ENCODE measurements around the gene PPP1R1B.

Gene PPP1R1B

DNA sequence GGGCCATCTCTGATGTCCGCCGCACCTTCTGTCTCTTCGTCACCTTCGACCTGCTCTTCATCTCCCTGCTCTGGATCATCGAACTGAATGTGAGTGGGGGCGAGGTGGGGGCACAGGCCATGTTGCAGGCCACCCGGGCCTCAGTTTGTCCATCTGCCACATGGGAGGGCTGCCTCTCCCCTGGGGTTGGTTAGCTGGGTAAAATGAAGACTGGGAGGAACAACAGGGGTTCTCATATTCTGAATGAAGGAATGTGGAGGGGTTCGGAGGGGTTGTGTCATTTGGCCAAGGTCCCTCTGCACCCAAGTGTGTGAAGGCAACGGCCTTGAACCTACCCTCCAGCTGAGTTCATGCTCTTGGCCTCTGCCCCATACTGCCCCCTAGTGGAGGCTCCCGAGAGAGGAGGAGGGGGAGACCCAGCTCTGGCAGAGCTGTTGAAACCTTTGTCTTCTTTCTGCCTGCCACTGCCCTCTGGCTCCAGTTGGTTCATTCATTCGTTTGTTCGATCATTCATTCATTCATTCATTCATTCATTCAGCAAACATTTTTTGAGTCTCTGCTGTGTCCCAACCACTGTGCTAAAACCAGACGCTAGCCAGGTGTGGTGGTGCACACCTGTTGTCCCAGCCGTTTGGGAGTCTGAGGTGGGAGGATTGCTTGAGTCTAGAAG is 27.0 kb downstream of the PPP1R1B start:
- DNase-seq (ENCODE audit: low read depth), result peak; percentile 29

DNA sequence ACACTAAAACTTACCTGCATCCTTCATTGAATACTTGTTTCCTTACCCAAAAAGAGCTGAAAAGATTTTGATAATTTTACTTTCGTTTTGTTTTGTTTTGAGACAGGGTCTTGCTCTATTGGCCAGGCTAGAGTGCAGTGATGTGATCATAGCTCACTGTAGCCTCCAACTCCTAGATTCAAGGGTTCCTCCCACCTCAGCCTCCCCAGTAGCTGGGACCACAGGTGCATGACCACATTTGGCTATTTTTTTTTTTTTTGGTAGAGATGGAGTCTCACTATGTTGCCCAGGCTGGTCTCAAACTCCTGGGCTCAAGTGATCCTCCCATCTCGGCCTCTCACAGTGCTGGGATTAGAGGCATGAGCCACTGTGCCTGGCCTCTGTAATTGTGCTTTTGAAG is 28.4 kb downstream of the PPP1R1B start:
- DNase-seq (ENCODE audit: low read depth), result no peak

DNA sequence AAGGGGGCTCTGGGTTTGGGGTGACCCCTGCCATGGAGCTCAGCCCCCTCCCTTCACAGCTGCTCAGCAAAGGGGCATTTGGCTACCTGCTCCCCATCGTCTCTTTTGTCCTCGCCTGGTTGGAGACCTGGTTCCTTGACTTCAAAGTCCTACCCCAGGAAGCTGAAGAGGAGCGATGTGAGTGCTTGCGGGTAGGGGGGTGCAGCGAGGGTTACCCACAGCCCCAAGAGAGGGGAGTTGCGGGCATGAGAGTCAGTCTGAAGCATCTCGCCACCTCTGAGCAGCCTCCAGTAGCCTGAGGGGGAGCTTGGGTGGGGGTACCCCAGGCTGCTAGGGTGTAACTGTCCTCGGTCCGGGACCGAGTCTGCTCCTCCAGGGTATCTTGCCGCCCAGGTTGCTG is 31.6 kb downstream of the PPP1R1B start:
- no peak for DNase-seq (ENCODE audit: low read depth)

DNA sequence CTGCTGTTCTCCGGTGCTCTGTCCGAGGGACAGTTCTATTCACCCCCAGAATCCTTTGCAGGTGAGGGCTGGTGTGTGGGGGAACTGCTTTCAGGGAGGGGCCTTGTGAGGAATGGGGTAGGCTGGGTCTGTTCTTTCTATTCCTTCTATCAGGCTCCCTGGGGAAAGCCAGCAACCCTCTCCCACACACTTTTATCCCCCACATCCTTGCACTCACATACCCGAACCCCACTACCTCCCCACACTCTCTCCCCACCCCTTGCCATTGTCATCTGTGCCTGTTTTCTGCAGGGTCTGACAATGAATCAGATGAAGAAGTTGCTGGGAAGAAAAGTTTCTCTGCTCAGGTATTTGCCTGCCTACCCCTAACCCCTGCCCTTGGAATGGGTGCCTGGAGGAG is 32.0 kb downstream of the PPP1R1B start:
- no peak for DNase-seq (ENCODE audit: low read depth)

DNA sequence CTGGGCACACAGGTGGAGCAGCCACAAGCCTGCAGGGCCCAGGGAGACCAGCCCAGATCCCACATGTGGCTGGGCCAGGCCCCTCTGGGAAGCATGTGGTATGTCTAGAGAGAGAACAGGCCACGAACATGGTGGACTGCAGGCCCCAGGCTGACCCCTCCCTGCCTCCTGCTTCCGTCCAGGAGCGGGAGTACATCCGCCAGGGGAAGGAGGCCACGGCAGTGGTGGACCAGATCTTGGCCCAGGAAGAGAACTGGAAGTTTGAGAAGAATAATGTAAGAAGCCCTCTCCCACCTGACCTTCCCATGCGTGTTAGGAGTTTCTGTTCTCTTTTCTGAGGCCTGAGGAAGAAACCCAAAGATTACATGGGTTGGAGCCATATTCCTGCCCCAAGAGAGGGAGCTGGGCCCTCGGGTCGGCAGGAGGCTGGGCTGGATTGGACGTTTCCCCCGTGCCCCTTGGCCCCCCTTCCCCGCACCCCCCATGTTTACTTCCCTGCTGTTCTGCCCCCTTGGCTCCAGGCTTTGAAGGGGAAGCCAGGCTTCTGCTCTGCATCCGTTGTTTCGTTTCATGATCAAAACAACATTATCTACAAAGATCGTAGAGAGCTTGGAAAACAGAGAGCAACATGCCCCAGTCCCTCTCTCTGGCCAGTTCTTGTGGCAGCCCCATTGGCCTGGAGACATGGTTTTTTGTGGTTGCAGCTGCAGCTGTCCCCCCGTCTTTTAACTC is 32.7 kb downstream of the PPP1R1B start:
- no peak for DNase-seq (ENCODE audit: low read depth)

DNA sequence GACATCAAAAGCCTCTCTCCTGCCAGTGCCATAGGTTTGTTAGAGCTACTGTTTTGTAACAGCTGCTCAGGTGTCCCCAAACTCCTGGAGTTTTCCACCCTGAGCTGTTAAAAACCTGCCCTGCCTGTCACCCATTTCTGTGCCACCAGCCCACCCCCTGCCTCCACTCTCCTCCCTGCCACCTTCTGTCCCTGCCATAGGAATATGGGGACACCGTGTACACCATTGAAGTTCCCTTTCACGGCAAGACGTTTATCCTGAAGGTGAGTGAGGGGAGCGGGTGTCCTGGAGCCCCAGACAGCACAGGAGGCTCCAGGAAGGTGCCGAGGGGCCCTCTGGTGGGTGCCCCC is 33.2 kb downstream of the PPP1R1B start:
- DNase-seq (ENCODE audit: low read depth), result no peak

DNA sequence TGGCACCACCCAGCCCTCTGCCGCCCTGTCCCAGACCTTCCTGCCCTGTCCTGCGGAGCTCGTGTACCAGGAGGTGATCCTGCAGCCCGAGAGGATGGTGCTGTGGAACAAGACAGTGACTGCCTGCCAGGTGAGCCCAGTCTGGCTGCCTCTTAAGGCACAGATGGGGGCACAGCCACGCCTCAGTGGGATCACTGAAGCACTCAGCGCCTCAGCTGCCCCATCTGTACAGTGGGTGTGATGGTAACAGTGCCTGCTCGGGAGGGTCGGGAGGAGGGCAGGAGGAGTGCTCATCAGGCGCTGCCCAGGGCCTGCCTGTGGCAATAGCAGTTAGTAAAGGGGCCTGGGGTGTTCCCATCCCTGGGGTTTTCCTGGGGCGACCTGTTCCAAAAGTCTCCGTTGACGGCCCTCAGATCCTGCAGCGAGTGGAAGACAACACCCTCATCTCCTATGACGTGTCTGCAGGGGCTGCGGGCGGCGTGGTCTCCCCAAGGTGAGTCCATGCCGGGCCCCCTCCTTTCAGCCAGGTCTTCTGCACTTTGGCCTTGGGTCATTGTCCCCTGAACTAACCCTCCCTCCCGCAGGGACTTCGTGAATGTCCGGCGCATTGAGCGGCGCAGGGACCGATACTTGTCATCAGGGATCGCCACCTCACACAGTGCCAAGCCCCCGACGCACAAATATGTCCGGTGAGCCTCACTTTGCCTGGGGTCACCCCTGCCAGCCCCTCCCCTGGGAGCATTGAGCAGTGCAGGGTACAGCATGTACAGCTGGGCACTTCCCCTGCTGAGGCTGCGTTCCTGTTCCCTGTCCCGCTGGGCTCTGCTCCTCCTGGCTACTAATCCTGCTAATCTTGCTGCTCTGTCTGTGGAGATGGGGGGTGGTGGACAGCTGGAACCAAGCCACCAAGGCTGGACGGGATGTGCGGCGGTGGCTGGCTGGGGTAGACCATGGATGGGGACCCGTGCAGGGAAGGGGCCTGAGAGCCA is 33.9 kb downstream of the PPP1R1B start:
- DNase-seq (ENCODE audit: low read depth), result peak; percentile 22

DNA sequence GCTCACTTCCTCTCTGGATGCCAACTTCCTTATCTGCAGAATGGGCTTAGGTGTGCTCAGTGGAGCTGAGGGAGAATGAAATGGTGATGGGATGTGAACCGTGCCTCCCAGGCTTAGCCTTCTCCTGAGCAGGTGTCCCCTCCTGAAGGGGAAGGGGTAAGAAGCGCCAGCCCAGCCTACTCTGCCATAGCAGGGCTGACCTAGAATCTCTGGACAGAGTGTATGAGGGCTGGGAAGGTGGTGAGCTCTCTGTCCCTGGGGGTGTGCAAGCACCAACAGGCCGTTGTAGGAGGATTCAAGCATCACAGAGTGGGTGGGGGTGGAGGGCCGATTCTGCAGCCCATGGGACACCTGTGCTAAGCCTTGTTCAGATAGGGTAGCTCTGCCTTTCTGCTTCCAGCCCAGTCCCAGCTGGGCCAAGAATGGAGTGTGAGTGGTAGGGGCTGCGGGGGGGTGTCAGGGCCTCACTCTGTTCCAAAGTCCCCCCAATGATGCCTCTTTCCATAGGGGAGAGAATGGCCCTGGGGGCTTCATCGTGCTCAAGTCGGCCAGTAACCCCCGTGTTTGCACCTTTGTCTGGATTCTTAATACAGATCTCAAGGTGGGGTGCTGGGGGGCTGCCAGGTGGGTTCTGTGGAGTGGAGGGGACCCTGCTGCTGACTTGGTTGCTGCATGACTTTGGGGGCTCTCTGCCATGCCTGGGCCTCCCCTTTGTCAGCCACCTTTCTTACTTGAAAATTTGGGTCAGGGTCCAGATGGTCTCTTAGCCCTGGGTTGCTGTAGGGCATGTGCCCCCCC is 35.2 kb downstream of the PPP1R1B start:
- DNase-seq (ENCODE audit: low read depth), result no peak

DNA sequence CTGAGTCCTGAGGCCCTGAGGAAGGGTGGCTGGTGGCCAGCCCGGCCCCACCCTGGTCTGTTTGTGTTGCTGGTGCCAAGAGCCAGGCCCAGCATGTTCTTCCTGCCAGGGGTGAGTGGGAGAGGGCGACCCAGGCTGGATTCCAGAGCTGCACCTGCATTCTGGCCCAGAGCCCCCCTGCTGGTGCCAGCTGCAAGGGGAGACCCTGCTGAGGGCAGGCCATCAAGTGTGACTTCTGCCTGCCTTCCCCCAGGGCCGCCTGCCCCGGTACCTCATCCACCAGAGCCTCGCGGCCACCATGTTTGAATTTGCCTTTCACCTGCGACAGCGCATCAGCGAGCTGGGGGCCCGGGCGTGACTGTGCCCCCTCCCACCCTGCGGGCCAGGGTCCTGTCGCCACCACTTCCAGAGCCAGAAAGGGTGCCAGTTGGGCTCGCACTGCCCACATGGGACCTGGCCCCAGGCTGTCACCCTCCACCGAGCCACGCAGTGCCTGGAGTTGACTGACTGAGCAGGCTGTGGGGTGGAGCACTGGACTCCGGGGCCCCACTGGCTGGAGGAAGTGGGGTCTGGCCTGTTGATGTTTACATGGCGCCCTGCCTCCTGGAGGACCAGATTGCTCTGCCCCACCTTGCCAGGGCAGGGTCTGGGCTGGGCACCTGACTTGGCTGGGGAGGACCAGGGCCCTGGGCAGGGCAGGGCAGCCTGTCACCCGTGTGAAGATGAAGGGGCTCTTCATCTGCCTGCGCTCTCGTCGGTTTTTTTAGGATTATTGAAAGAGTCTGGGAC is 36.0 kb downstream of the PPP1R1B start:
- DNase-seq (ENCODE audit: low read depth), result no peak

DNA sequence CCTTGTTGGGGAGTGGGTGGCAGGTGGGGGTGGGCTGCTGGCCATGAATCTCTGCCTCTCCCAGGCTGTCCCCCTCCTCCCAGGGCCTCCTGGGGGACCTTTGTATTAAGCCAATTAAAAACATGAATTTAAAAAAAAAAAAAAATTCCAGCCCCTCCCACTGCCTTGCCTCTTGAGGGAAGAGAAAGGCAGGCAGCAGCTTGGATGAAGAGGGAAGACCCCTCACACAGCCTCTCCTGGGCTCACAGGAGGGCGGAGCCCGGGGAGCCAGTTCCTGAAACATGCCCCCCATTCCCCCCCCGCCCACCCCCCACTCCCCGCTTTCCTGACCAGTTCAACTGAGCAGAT is 36.6 kb downstream of the PPP1R1B start:
- no peak for DNase-seq (ENCODE audit: low read depth)

DNA sequence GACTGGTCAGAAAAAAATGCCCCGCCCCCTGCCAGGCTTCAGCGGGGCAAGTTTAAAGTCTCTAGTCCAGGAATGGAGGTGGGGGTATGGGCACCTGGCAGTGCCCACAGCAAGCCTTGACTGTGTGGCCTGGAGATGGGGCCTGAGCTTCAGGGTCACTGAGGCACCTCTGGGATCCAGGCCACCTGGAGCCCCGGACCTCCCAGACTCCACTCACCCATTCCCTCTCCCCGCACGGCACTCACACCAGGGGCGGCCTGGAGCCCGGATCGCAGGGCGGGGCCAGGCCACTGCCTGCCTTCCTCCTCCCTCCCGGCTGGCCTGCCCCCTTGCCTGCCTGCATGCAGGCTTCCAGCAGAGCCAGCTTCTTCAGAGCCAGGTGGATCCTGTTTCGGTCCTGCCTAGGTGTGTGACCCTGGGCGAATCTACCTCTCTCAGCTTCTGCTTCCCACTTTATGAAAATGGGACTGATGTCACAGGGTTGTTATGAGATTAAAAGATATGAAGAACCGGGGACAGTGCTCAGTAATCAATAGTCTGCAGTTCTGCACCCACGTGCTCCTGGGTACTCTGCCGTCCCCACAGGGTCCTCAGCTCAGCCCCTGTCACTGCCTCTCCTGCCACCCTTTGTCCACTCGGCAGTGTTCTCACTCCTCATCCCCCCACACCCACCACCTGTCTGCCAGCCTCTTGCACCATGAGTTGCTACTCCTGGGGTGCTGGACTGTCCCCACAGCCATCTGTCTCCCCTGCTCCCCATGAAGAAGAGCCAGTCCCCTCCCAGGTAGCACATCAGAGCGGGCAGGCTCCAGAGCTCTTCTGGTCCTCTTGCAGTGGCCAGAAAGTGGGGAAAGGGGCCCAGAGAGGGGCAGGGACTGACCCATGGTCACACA is 37.2 kb downstream of the PPP1R1B start:
- DNase-seq (ENCODE audit: low read depth), result peak; percentile 25

DNA sequence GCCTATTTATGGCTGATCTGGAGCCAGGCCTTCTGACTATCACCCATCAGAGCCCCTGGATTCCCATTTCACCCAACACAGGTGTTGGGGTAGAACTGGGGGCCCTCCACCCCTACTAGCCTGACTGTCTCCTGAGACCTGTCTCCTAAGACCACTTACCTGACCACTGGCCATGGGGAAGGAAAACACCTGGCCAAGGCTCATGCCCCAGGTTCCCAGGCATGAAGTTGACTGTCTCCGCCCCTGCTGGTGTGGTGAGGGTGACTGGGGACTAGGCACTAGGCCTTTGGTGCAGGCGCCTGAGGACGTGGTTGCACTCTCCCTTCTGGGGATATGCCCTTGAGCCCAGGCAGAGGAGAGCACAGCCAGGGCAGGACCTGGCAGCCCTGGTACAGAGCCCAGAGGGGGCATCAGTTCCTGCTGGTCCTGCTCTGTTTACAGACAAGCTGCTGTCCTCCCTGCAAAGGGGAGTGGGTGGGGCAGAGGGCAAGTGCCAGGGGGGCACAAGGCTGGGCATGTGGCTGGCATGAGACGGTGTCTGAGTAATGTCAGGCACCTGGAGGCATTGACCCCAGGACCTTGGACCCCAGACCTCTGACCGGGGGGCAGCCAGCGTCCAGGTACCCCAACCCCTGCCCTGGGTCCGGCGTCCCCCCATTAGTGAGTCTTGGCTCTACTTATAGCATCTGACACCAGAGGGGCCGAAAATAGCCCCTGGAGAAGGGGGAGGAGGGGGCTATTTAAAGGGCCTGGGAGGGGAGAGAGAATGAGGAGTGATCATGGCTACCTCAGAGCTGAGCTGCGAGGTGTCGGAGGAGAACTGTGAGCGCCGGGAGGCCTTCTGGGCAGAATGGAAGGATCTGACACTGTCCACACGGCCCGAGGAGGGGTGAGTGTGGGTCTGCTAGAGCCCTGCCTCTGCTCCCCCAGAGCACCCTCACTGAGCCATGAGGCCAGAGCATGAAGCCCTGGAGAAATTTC is 38.1 kb downstream of the PPP1R1B start, which contains the start of gene TCAP:
Gene TCAP (plus strand): TSS at position 769 of the 981 bp plus-strand sequence. CDS start 11 bp downstream, at position 780.
- no peak for DNase-seq (ENCODE audit: low read depth)

DNA sequence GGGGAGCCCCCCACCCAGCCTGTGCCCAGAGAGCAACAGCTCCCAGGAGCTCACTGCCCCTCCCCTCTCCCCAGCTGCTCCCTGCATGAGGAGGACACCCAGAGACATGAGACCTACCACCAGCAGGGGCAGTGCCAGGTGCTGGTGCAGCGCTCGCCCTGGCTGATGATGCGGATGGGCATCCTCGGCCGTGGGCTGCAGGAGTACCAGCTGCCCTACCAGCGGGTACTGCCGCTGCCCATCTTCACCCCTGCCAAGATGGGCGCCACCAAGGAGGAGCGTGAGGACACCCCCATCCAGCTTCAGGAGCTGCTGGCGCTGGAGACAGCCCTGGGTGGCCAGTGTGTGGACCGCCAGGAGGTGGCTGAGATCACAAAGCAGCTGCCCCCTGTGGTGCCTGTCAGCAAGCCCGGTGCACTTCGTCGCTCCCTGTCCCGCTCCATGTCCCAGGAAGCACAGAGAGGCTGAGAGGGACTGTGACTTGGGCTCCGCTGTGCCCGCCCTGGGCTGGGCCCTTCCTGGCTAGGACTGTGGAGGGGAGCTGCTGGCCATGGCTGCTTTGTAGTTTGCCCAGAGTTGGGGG is 39.0 kb downstream of the PPP1R1B start:
- no peak for DNase-seq (ENCODE audit: low read depth)

DNA sequence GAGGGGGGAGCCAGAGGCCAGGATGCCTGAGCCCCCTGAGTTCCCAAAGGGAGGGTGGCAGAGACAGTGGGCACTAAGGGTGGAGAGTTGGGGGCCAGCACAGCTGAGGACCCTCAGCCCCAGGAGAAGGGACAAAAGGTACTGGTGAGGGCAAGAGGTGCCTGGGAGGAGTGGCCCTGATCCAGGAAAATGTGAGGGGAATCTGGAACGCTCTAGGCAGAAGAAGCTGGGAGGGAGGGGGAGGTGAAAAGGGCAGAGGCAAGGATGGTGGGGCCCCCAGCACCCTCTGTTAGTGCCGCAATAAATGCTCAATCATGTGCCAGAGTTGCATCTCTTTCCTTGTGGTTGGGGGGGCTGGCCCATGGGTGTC is 39.5 kb downstream of the PPP1R1B start:
- no peak for DNase-seq (ENCODE audit: low read depth)

DNA sequence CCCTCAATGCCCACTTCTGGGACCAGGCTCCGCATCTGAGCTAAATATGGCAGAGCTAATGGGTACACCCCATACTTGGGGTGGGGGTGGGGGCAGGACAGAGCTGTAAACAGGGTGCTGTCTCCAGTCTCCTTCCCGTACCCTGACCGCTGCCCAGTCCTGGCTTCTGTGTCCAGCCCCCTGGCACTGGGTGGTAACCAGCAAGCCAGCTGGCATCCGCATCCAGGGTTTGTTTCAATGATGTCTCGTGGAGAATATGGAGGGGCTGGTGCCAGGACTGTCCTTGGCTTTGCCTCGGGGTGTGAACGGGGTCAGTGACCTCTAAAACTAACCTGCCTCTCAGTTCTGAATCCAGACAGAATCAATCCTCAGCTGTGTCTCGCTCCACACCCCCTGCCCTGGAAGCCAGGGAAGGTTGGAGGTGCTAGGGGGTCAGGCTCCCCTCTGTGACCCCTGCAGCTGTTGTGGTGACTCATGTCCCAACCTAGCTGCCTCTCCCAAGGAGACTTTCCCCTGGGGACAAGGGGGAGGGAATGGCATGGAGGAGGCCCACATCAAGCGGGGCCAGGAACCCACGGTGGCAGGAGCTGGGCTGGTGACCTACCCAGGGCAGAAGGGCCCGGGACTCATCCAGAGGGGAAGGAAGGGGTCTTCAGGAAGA is 40.0 kb downstream of the PPP1R1B start:
- DNase-seq (ENCODE audit: low read depth), result no peak

DNA sequence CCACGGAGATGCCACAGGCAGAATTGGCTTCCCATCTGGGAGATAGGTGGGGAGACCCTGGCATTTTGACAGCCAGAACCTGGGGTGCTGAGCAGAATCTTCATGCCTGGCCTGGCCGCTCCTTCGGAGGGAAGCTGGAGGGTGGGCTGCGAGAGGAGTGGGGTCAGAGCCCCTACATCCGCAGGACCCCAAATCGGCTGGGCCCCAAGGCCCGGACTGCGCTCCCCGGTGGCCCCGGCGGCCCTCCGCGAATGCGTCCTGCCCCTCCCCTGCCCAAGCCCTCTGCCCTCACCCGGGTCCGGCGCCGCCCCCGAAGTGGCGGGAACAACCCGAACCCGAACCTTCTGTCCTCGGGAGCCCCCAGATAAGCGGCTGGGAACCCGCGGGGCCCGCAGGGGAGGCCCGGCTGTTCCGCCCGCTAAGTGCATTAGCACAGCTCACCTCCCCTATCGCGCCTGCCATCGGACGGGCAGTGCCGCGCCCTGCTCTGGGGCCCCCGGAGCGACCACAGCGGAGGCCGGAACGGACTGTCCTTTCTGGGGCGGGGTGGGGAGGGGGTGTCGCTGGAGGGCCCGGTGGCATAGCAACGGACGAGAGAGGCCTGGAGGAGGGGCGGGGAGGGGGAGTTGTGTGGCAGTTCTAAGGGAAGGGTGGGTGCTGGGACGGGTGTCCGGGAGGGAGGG is 40.7 kb downstream of the PPP1R1B start:
- DNase-seq (ENCODE audit: low read depth), result no peak

Measured in iris pigment epithelial cell (primary cell).